Measurements from ENCODE around the gene KHDC4. TPM values are rescaled to one million over a fixed set of nuclear protein-coding genes. Genes with fewer than 3 reads are reported as not detected.
A peak's percentile ranks its signal among the peaks of the same experiment; 100 is the strongest.

KHDC4 gene
- total and polyA plus RNA-seq, 9 of the 15 experiments (the other 6 are each of a cell fraction or from before 2014, with no cell fraction given) = 12.1 to 185 (median 65.6) TPM

DNA sequence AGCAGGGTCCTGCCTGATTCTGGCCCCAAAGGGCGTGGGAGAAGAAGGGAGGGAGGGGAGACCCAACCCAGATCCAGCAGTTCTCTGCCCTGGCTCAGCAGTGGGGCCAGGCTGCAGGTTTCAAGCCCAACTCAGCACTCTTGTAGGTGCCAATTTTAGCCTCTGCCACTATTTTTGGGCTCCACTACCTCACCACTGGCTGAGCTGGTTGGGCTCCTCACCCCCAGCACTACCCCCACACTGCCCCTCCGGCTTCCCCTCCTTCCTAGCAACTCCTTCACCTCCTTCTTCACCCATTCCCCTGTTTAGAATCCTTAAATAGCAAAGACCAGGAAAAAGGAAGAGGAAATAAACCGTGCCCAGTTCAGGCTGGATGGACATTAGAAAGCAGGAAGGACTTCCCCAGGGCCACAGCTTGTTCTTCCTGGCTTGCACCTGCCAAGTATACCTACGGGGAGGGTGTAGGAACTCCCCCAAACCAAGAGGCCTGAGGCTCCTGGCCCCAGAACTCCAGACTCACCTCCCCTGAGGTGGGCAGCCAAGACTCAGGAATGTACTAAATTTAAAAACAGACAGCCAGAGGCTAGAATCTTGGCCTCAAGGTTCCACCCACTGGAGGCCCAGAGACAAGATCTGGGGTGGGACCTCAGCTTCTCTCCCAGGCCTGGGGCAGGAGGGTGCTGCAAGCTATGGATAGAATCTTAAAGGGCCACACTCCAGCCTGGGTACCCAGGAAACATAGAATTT is 45.6 kb upstream of the KHDC4 start (continued):
- TF ChIP-seq SMAD4 (CRISPR knock-in tag; conservative IDR thresholded peaks at IDR 0.05) (0 out of 2 replicates have a peak, but pooled peaks have one; percentile 21), SRSF3 (IDR thresholded peaks at IDR 0.05; ENCODE audit: insufficient read depth, low read length) (no peak), CREB1 (IDR thresholded peaks at IDR 0.05) (no peak), CREB1 (CRISPR knock-in tag; IDR thresholded peaks at IDR 0.05) (no peak), ZFP36 (IDR thresholded peaks at IDR 0.05; ENCODE audit: low read depth, low read length, partially characterized antibody) (no peak), FOXP1 (CRISPR knock-in tag; IDR thresholded peaks at IDR 0.05) (no peak), RFX1 (IDR thresholded peaks at IDR 0.05) (no peak), ZNF395 (CRISPR knock-in tag; IDR thresholded peaks at IDR 0.05) (no peak), ZNF707 (CRISPR knock-in tag; conservative IDR thresholded peaks at IDR 0.05) (no peak), HCFC1 (IDR thresholded peaks at IDR 0.05; ENCODE audit: low read depth, low read length) (no peak), PTBP1 (IDR thresholded peaks at IDR 0.05; ENCODE audit: low read depth, low read length) (no peak), ARID1B (IDR thresholded peaks at IDR 0.05) (0 out of 2 replicates have a peak, but pooled peaks have one; percentile 16), HDAC1 (IDR thresholded peaks at IDR 0.05) (peak in 1 of 2 experiments; percentile 48; a peak in 1 of 4 replicates), ZNF696 (CRISPR knock-in tag; conservative IDR thresholded peaks at IDR 0.05) (no peak), TEAD2 (tag; IDR thresholded peaks at IDR 0.05) (no peak), SUPT5H (IDR thresholded peaks at IDR 0.05) (peak; percentile 37; the same call in 1 of the 2 replicates), HDGF (IDR thresholded peaks at IDR 0.05) (peak; percentile 88), GABPB2 (CRISPR knock-in tag; conservative IDR thresholded peaks at IDR 0.05) (no peak)
- TF ChIP-seq, protein P1, sequence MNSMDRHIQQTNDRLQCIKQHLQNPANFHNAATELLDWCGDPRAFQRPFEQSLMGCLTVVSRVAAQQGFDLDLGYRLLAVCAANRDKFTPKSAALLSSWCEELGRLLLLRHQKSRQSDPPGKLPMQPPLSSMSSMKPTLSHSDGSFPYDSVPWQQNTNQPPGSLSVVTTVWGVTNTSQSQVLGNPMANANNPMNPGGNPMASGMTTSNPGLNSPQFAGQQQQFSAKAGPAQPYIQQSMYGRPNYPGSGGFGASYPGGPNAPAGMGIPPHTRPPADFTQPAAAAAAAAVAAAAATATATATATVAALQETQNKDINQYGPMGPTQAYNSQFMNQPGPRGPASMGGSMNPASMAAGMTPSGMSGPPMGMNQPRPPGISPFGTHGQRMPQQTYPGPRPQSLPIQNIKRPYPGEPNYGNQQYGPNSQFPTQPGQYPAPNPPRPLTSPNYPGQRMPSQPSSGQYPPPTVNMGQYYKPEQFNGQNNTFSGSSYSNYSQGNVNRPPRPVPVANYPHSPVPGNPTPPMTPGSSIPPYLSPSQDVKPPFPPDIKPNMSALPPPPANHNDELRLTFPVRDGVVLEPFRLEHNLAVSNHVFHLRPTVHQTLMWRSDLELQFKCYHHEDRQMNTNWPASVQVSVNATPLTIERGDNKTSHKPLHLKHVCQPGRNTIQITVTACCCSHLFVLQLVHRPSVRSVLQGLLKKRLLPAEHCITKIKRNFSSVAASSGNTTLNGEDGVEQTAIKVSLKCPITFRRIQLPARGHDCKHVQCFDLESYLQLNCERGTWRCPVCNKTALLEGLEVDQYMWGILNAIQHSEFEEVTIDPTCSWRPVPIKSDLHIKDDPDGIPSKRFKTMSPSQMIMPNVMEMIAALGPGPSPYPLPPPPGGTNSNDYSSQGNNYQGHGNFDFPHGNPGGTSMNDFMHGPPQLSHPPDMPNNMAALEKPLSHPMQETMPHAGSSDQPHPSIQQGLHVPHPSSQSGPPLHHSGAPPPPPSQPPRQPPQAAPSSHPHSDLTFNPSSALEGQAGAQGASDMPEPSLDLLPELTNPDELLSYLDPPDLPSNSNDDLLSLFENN (IDR thresholded peaks at IDR 0.05; ENCODE audit: low read depth in 2 of 2, low read length in 2 of 2) = peak in 1 of 2 experiments; percentile 51; a peak in 2 of 4 replicates

Data from K562 (cell line).